Kidney (tissue), 14 donors: ENCODE data around the gene PARVB. TPM values are rescaled to one million over a fixed set of nuclear protein-coding genes. Genes with fewer than 3 reads are reported as not detected.

Experiments used
- DNase-seq, 5 donors: peaks; one replicate each; pipeline ENCODE4 v3.0.0-alpha.2; 2013 to 2020
- FAIRE-seq: peaks from 2 replicates; lab custom pipeline; 2012; peaks lifted over from hg19 to GRCh38; lab: Jason Lieb, UNC
- H3K27ac ChIP-seq, 2 donors: one replicate each; pipeline ENCODE4 v1.7.0; 2013; ENCODE audit warnings: low read depth in 2 of 2, low read length in 2 of 2, inconsistent platforms in 1 of 2
- H3K27me3 ChIP-seq: one replicate; pipeline ENCODE4 v1.7.1; 2013; ENCODE audit warnings: low read length, inconsistent platforms; ENCODE audit not compliant: control insufficient read depth, insufficient read depth
- H3K36me3 ChIP-seq, 3 donors: one replicate each; pipeline versions ENCODE4 v1.7.0 to v1.7.1; 2013; ENCODE audit warnings: low read length in 3 of 3, control low read depth in 1 of 3, inconsistent platforms in 1 of 3; ENCODE audit not compliant: insufficient read depth in 3 of 3, control insufficient read depth in 2 of 3
- H3K4me1 ChIP-seq, 3 donors: one replicate each; pipeline versions ENCODE4 v1.7.0 to v1.7.1; 2013; ENCODE audit warnings: low read length in 3 of 3, inconsistent platforms in 1 of 3, low read depth in 1 of 3; ENCODE audit not compliant: control insufficient read depth in 2 of 3, insufficient read depth in 2 of 3
- H3K4me3 ChIP-seq, 3 donors: one replicate each; pipeline versions ENCODE4 v1.7.0 to v1.8.1; 2013; ENCODE audit warnings: low read length in 3 of 3, control low read depth in 1 of 3, inconsistent platforms in 1 of 3
- H3K9ac ChIP-seq, 3 donors: one replicate each; pipeline versions ENCODE4 v1.7.0 to v1.7.1; 2013; ENCODE audit warnings: low read length in 3 of 3, control low read depth in 1 of 3, inconsistent platforms in 1 of 3
- H3K9me3 ChIP-seq, 3 donors: one replicate each; pipeline versions ENCODE4 v1.7.0 to v1.7.1; 2013; ENCODE audit warnings: low read length in 3 of 3, control low read depth in 1 of 3, inconsistent platforms in 1 of 3; ENCODE audit not compliant: control insufficient read depth in 2 of 3, insufficient read depth in 1 of 3
- intact Hi-C: fragments of 100-400 bp; cut with DNase I; formaldehyde crosslinking; loops from one replicate; pipeline ENCODE4 v1.11.1; 2022
- polyA plus RNA-seq: library from polyadenylated mRNA; stranded (reverse); fragments of 350-450 nt; fragmentation: Illumina TruSeq; extraction: RNeasy Lipid Tissue Mini Kit (QIAGEN cat#74804); gene quantifications from one replicate; pipeline ENCODE4 v1.2.3, GENCODE V29; 2014; ENCODE audit warnings: low read depth, low replicate concordance; ENCODE audit not compliant: insufficient read depth
- total RNA-seq: library from RNA; stranded (reverse); fragmentation: NEBNext Ultra II Directional; extraction: Animal tissue kit (Norgen Biotek cat#: 25700); gene quantifications from one replicate; pipeline ENCODE4 v1.2.1, GENCODE V29; 2021
- TF ChIP-seq, protein P1 (sequence below): IDR thresholded peaks from 3 replicates; pipeline ENCODE4 v1.5.1; 2012; ENCODE audit warnings: mild to moderate bottlenecking, moderate library complexity, borderline replicate concordance; ENCODE audit not compliant: insufficient read depth; ENCODE audit errors: extremely low read depth
- donor health status: control.
- donor health status: control.
- donor health status: control.
- donor health status: control.
- donor health status: control.
- donor health status: DM: yes; HTN: yes; CAD: no.
- donor health status: Normal renal cell carcinoma (clear cell type).

Gene PARVB
- total and polyA plus RNA-seq, 2 donors from 2014 or later = 32.9 to 51.1 TPM

DNA sequence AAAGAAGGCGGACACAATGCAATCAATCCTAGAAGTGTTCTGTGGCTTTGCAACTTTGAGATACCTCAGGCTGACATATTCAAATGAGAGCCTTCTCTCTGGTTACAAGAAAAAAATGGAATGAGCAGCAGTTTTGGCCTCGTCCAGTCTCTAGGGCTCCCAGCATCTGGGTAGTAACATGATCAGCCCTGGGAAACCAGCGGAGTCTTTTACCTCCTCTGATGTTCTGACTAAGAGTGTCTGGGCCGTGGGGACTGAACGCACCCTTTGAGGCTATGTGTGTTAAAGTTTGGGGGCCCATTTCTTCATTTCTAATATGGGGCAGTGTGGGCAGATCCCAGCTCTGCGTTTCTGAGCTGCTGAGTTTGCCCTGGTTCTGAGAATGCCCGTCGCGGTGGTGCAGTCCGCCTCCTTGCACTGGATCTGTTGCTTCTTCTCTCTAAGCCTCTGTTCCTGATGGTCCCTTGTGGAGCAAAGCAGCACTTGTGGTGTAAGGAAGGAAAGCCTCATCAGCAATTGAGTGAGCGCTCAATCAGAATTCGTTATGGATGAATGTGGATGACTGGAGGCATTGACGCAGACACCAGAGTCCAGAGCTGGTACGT lies 8.1 kb downstream of the PARVB start:
- peaks cover 0 to 5% (median 0%) of the 10 kb centered on the region in 3 donors for H3K4me1 ChIP-seq
- no peaks in the 10 kb centered on the region for H3K27me3 ChIP-seq
- no peak for FAIRE-seq
- H3K36me3 ChIP-seq = no peaks in the 10 kb centered on the region
- H3K4me3 ChIP-seq = no peak overlapping the region
- intact Hi-C loops = no loop called here
- no peak overlapping the region for H3K27ac ChIP-seq
- TF ChIP-seq, protein P1, sequence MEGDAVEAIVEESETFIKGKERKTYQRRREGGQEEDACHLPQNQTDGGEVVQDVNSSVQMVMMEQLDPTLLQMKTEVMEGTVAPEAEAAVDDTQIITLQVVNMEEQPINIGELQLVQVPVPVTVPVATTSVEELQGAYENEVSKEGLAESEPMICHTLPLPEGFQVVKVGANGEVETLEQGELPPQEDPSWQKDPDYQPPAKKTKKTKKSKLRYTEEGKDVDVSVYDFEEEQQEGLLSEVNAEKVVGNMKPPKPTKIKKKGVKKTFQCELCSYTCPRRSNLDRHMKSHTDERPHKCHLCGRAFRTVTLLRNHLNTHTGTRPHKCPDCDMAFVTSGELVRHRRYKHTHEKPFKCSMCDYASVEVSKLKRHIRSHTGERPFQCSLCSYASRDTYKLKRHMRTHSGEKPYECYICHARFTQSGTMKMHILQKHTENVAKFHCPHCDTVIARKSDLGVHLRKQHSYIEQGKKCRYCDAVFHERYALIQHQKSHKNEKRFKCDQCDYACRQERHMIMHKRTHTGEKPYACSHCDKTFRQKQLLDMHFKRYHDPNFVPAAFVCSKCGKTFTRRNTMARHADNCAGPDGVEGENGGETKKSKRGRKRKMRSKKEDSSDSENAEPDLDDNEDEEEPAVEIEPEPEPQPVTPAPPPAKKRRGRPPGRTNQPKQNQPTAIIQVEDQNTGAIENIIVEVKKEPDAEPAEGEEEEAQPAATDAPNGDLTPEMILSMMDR = no peak
- no peak overlapping the region for H3K9ac ChIP-seq
- DNase-seq = peak in 2 of 5 donors; percentile 19 to 43
- no peaks in the 10 kb centered on the region for H3K9me3 ChIP-seq

DNA sequence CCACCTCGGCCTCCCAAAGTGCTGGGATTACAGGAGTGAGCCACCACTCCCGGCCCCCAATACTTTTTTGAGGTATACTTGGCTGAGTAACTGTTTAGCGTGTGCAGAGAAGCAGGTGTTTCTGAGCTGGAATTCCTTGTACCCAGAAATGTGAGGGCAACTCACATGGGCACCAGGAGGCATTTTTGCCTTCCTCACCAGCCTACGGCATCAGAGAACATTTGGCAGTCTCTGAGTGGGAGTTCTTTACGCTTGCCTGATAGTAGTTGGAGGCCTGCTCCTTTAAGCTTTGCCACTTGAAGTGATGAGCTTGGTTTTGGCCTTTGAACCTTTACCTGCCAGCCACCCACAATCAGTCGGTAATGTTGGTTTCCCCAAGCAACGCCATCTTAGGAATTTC lies 9.2 kb downstream of the PARVB start:
- H3K9ac ChIP-seq = no peak overlapping the region
- intact Hi-C loops = no loop called here
- DNase-seq (peak in 1 of 5 donors; percentile 44), FAIRE-seq (no peak)
- no peak overlapping the region for H3K27ac ChIP-seq
- no peaks in the 10 kb centered on the region for H3K27me3 ChIP-seq
- H3K4me1 ChIP-seq = peaks cover 0 to 4% (median 0%) of the 10 kb centered on the region in 3 donors
- H3K36me3 ChIP-seq = no peaks in the 10 kb centered on the region
- no peak overlapping the region for H3K4me3 ChIP-seq
- no peaks in the 10 kb centered on the region for H3K9me3 ChIP-seq
- TF ChIP-seq, protein P1 = no peak

DNA sequence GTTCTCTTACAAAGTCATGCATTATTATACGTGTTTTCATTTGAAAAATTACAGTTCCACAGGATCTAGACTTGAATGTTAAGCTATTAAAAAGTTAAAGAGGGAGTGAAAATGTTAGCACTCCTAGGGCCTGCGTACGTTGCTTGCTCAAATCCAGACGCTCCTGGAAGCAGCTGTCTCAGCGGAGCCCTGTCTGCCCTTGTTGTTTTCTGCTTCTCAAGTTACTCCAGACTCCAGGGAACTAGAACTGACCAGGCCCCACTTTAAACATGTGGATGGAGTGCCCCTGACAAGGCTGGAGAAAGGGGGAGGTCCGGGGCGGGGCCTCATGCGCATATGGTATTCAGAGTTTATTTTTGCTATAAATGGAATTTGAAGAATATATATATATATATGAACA lies 9.6 kb downstream of the PARVB start:
- no peak overlapping the region for H3K27ac ChIP-seq

More for the DNA sequence above, 9.6 kb downstream of the PARVB start:
- Histone ChIP-seq H3K9me3 (no peaks in the 10 kb centered on the region), H3K36me3 (no peaks in the 10 kb centered on the region), H3K4me3 (no peak overlapping the region), H3K4me1 (peaks cover 0 to 4% (median 0%) of the 10 kb centered on the region in 3 donors), H3K9ac (no peak overlapping the region), H3K27me3 (no peaks in the 10 kb centered on the region)
- intact Hi-C loops = no loop called here
- TF ChIP-seq, protein P1 = no peak
- FAIRE-seq (no peak), DNase-seq (peak; percentile 23 to 92 (median 77))
